ENCODE data around the gene SERPINA7.

DNA sequence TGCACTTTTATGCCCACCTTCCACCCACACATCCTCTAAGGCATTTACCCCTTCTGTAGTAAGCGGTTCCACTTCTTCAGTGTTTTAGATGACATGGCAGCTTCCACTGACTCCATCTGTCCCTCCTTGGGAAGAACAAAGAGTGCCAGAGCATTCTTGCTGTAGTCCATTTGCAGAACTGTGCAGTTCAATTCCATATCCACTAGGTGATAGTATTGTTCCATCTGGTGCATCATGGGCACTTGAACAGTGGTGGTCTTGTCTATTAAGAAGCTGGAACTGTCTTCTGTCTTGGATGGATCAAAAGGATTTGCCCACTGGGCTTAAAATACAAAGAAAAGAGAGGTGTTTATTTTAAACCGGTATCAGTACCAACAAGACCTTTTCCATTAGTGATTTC, 3.5 kb downstream of the SERPINA7 start:
- peak; percentile 49 for TF ChIP-seq CTCF (IDR thresholded peaks at IDR 0.05; ENCODE audit: low read length)
- no peak for TF ChIP-seq EZH2 (optimal IDR thresholded peaks at IDR 0.05; ENCODE audit: low read depth, low read length)
